Activated T-cell treated with anti-CD3 and anti-CD28 coated beads, Interleukin-2, amount 50 U/mL, for 1 hour (primary cell): ENCODE data around the gene SHC3.

Source experiments
- DNase-seq: peaks from one replicate; pipeline ENCODE4 v3.0.0-alpha.2; 2020

The SHC3 gene

GRCh38 chr9:89048616-89049015, 130.0 kb downstream of the SHC3 start:
- DNase-seq = no peak

- DNase-seq = no peak
These were observed 131.0 kb downstream of the SHC3 start for GRCh38 chr9:89047667-89048066.

GRCh38 chr9:89046832-89047231, 131.8 kb downstream of the SHC3 start:
- DNase-seq = no peak

GRCh38 chr9:89044881-89045280, 133.7 kb downstream of the SHC3 start:
- DNase-seq = no peak

- DNase-seq = no peak
These were observed 134.5 kb downstream of the SHC3 start for GRCh38 chr9:89044104-89044503.

GRCh38 chr9:89042984-89043383, 135.6 kb downstream of the SHC3 start:
- DNase-seq = no peak

- DNase-seq = no peak
These were observed 139.0 kb downstream of the SHC3 start for GRCh38 chr9:89039664-89040063.

- no peak for DNase-seq
These were observed 139.5 kb downstream of the SHC3 start for GRCh38 chr9:89039104-89039465.

GRCh38 chr9:89038382-89039103, 140.1 kb downstream of the SHC3 start:
- no peak for DNase-seq

GRCh38 chr9:89037891-89038290, 140.7 kb downstream of the SHC3 start:
- DNase-seq = no peak

- no peak for DNase-seq
These were observed 141.3 kb downstream of the SHC3 start for GRCh38 chr9:89037346-89037745.

- no peak for DNase-seq
These were observed 141.7 kb downstream of the SHC3 start for GRCh38 chr9:89036891-89037290.

GRCh38 chr9:89036383-89036782, 142.2 kb downstream of the SHC3 start:
- no peak for DNase-seq

GRCh38 chr9:89032661-89033060, 146.0 kb downstream of the SHC3 start:
- no peak for DNase-seq

GRCh38 chr9:89032173-89032572, 146.4 kb downstream of the SHC3 start:
- DNase-seq = no peak

- DNase-seq = no peak
These were observed 148.8 kb downstream of the SHC3 start for GRCh38 chr9:89029788-89030187.

- DNase-seq = no peak
These were observed 151.7 kb downstream of the SHC3 start for GRCh38 chr9:89026876-89027275.

- DNase-seq = no peak
These were observed 153.1 kb downstream of the SHC3 start for GRCh38 chr9:89025553-89025952.

GRCh38 chr9:89024727-89025126, 153.9 kb downstream of the SHC3 start:
- no peak for DNase-seq

GRCh38 chr9:89023740-89024139, 154.9 kb downstream of the SHC3 start:
- DNase-seq = no peak

- no peak for DNase-seq
These were observed 155.7 kb downstream of the SHC3 start for GRCh38 chr9:89022902-89023301.

GRCh38 chr9:89022001-89022759, 156.4 kb downstream of the SHC3 start:
- no peak for DNase-seq

- no peak for DNase-seq
These were observed 157.3 kb downstream of the SHC3 start for GRCh38 chr9:89021154-89021803.

- DNase-seq = no peak
These were observed 157.9 kb downstream of the SHC3 start for GRCh38 chr9:89020754-89021153.
